Heart left ventricle (tissue), 16 donors: ENCODE results near the gene SYCN. TPM values are rescaled to one million over a fixed set of nuclear protein-coding genes. Genes with fewer than 3 reads are reported as not detected.
A peak's percentile ranks its signal among the peaks of the same experiment; 100 is the strongest.
"Not testable (repeated sequence)": the region's sequence is repeated elsewhere in the genome, so short reads cannot be mapped to it uniquely, and the experiment has no call there.

ENCODE experiments used
- ATAC-seq, 4 donors: fragments of 200-7000 bp; cut with Tn5 transposase; one replicate each; pipeline ENCODE4 v1.9.1; 2020 to 2022; ENCODE audit warnings: moderate library complexity in 4 of 4, mild to moderate bottlenecking in 3 of 4, moderate number of reproducible peaks in 1 of 4
- DNase-seq, 5 donors: peaks; one replicate each; pipeline ENCODE4 v3.0.0-alpha.2; 2020
- H3K27ac ChIP-seq, 12 donors: fragments of 200-600 bp; sonication (generic) in 4 of 12; one replicate each; pipeline versions ENCODE4 v1.5.0 to v1.8.0; 2016 to 2022; ENCODE audit warnings: mild to moderate bottlenecking in 2 of 12
- H3K27me3 ChIP-seq, 9 donors: fragments of 200-600 bp; sonication (generic) in 2 of 9; one replicate each; pipeline versions ENCODE4 v1.5.1 to v1.8.0; 2016 to 2022; ENCODE audit warnings: mild to moderate bottlenecking in 3 of 9
- H3K36me3 ChIP-seq, 9 donors: fragments of 200-600 bp; sonication (generic) in 2 of 9; one replicate each; pipeline versions ENCODE4 v1.5.0 to v1.8.0; 2018 to 2022; ENCODE audit warnings: mild to moderate bottlenecking in 2 of 9
- H3K4me1 ChIP-seq, 12 donors: fragments of 200-600 bp; sonication (generic) in 4 of 12; one replicate each; pipeline versions ENCODE4 v1.5.0 to v1.8.0; 2016 to 2022; ENCODE audit warnings: mild to moderate bottlenecking in 3 of 12
- H3K4me3 ChIP-seq, 12 donors: fragments of 200-600 bp; sonication (generic) in 4 of 12; one replicate each; pipeline versions ENCODE4 v1.5.0 to v1.8.0; 2017 to 2022; ENCODE audit warnings: mild to moderate bottlenecking in 9 of 12, moderate library complexity in 4 of 12
- H3K9me3 ChIP-seq, 12 donors: fragments of 200-600 bp; sonication (generic) in 4 of 12; one replicate each; pipeline versions ENCODE4 v1.5.0 to v1.8.0; 2016 to 2022; ENCODE audit warnings: mild to moderate bottlenecking in 1 of 12
- POLR2A ChIP-seq, 2 donors: fragments of 450-650 bp; IDR thresholded peaks; one replicate each; pipeline ENCODE4 v1.6.1; 2017; ENCODE audit warnings: antibody characterized with exemption in 2 of 2, mild to moderate bottlenecking in 2 of 2, moderate library complexity in 2 of 2
- WGBS, 4 donors: extraction: QIAGEN DNeasy Blood & Tissue Kit in 2 of 4; methylation state at CpG; one replicate each; pipeline versions ENCODE4 v1.1.5 to v1.1.7; 2013 to 2018; 5-methylcytosine and 5-hydroxymethylcytosine counted together
- intact Hi-C, 10 donors: fragments of 100-400 bp; cut with DNase I; formaldehyde crosslinking; loops; one replicate each; pipeline versions ENCODE4 v1.11.1 to v1.14.2; 2022
- polyA plus RNA-seq, 2 donors: library from polyadenylated mRNA; stranded (reverse); fragments of 200-250 nt; gene quantifications; one replicate each; pipeline ENCODE4 v1.2.3, GENCODE V29; 2013
- total RNA-seq, 9 donors: library from RNA; depleted of rRNA in 2 of 9; stranded (reverse); fragments of >200 nt in 2 of 9; fragmentation: NEBNext Ultra II Directional in 3 of 9; extraction: Animal tissue kit (Norgen Biotek cat#: 25700) in 3 of 9; gene quantifications; one replicate each; pipeline versions ENCODE4 v1.1.0 to v1.2.4, GENCODE V29; 2016 to 2023
- TF ChIP-seq, protein P1 (sequence below), 12 donors: fragments of 200-600 bp; sonication (generic) in 4 of 12; IDR thresholded peaks; one replicate each; pipeline versions ENCODE4 v1.5.0 to v1.8.0; 2018 to 2022; ENCODE audit warnings: antibody characterized with exemption in 12 of 12, mild to moderate bottlenecking in 5 of 12
- donor health status: ischemic (EF 13 %, LVEDD 7.1; RV severe dilation, severe dysfunction).
- donor health status: healthy with polysubstance abuse.
- donor health status: DM: no; HTN: yes; CAD: no.
- donor health status: DM: no; HTN: no; CAD: no.
- donor health status: ischemic (EF 25% LVEDD 6.9; RV normal size, moderate dysfunction).
- donor health status: ischemic (EF 25% LVEDD 5.7; RV mildly dilated, moderate dysfunction).
- donor health status: healthy.
- donor health status: DM: yes; HTN: yes; CAD: no.
- donor health status: ischemic (EF 35%, LVEDD 5.7; RV mildly dilated, moderate dysfunction).
- donor health status: nonischemic (EF 11% LVEDD 7.7; RV severe dilation, severe dysfunction).
- donor health status: DM: yes; HTN: yes; CAD: no.
- donor health status: PGD.
- donor health status: ischemic (EF 29% LVEDD 5.4; RV normal size, mild dysfunction).
- donor health status: nonischemic (EF 23%, LVEDD 6.1; RV moderate dilation, normal function).

SYCN gene
- total and polyA plus RNA-seq, 11 donors = 0.77 TPM; not detected in 10

- 11 to 14% (median 14%) methylated on average over 14 to 42 of the region's 42 CpGs for WGBS, 4 donors
- DNase-seq (no peak), ATAC-seq (peak in 2 of 4 donors; percentile 41 to 73)
- Histone ChIP-seq H3K9me3 (no peaks in the 10 kb centered on the region), H3K4me3 (peak overlapping the region in 1 of 12 donors; percentile 18), H3K4me1 (peaks cover 0 to 14% (median 1%) of the 10 kb centered on the region in 12 donors), H3K27me3 (peaks cover 19 to 68% (median 38%) of the 10 kb centered on the region in 9 donors), H3K27ac (no peak overlapping the region), H3K36me3 (no peaks in the 10 kb centered on the region)
- TF ChIP-seq POLR2A (IDR thresholded peaks at IDR 0.05) = no peak
- TF ChIP-seq, protein P1, sequence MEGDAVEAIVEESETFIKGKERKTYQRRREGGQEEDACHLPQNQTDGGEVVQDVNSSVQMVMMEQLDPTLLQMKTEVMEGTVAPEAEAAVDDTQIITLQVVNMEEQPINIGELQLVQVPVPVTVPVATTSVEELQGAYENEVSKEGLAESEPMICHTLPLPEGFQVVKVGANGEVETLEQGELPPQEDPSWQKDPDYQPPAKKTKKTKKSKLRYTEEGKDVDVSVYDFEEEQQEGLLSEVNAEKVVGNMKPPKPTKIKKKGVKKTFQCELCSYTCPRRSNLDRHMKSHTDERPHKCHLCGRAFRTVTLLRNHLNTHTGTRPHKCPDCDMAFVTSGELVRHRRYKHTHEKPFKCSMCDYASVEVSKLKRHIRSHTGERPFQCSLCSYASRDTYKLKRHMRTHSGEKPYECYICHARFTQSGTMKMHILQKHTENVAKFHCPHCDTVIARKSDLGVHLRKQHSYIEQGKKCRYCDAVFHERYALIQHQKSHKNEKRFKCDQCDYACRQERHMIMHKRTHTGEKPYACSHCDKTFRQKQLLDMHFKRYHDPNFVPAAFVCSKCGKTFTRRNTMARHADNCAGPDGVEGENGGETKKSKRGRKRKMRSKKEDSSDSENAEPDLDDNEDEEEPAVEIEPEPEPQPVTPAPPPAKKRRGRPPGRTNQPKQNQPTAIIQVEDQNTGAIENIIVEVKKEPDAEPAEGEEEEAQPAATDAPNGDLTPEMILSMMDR (IDR thresholded peaks at IDR 0.05) = no peak
- intact Hi-C loops = no loop called here
These were observed 43.0 kb upstream of the SYCN start for GRCh38 chr19:39246951-39247669.

- Histone ChIP-seq H3K4me1 (peaks cover 0 to 14% (median 1%) of the 10 kb centered on the region in 12 donors), H3K27me3 (peaks cover 14 to 55% (median 34%) of the 10 kb centered on the region in 9 donors)
- ATAC-seq, H3K4me3 ChIP-seq, intact Hi-C loops, H3K27ac ChIP-seq, DNase-seq, H3K36me3 ChIP-seq, H3K9me3 ChIP-seq: not testable (repeated sequence)
- no CpG with 5 or more reads among the region's 1 CpG for WGBS, 4 donors
These were observed 41.1 kb upstream of the SYCN start for GRCh38 chr19:39245166-39245565.

GRCh38 chr19:39244410-39245100 is 40.5 kb upstream of the SYCN start, which contains the start of gene IFNL3:
Gene IFNL3 (minus strand): TSS chr19:39245006. CDS start chr19:39244967, 39 bp downstream.
- peaks cover 14 to 53% (median 28%) of the 10 kb centered on the region in 9 donors for H3K27me3 ChIP-seq
- ATAC-seq, H3K4me3 ChIP-seq, H3K27ac ChIP-seq, H3K36me3 ChIP-seq, DNase-seq, H3K9me3 ChIP-seq, intact Hi-C loops: not testable (repeated sequence)
- peaks cover 0 to 14% (median 1%) of the 10 kb centered on the region in 12 donors for H3K4me1 ChIP-seq
- WGBS, 4 donors = 73 to 83% (median 78%) methylated on average over 10 to 12 of the region's 12 CpGs

DNA sequence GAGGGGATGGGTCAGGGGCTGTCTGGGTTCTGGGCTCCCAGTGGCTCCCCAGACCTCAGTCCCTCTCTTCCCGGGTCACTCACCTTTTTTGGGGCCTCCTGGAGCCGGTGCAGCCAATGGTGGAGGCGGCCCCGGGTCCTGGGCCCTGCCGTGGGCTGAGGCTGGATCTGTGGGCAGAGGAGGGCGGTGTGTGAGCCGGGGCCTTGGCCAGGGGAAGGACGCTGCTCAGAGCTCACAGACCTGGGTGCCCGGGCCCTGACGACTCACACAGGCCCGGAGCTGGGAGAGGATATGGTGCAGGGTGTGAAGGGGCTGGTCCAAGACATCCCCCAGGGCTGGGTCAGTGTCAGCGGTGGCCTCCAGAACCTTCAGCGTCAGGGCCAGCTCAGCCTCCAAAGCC is 39.7 kb upstream of the SYCN start:
- intact Hi-C loops = not testable (repeated sequence)
- H3K27me3 ChIP-seq = peaks cover 12 to 45% (median 22%) of the 10 kb centered on the region in 9 donors
- 63 to 80% (median 73%) methylated on average over 6 to 13 of the region's 13 CpGs for WGBS, 4 donors

DNA sequence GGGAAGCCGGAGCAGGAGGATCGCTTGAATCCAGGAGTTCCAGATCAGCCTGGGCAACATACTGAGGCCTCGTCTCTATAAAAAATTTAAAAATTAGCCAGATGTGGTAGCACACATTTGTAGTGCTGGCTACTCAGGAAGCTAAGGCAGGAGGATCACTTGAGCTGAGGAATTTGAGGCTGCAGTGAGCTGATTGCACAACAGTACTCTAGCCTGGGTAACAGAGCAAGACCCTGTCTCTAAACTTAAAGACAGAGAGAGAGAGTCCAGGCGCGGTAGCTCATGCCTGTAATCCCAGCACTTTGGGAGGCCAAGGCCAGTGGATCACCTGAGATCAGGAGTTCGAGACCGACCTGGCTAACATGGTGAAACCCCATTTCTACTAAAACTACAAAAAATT is 36.4 kb upstream of the SYCN start:
- DNase-seq (no peak), ATAC-seq (no peak)
- H3K27ac ChIP-seq = no peak overlapping the region
- TF ChIP-seq, protein P1 (IDR thresholded peaks at IDR 0.05) = no peak
- TF ChIP-seq POLR2A (IDR thresholded peaks at IDR 0.05) = no peak
- no peaks in the 10 kb centered on the region for H3K9me3 ChIP-seq
- H3K27me3 ChIP-seq = peaks cover 0 to 55% (median 4%) of the 10 kb centered on the region in 9 donors
- intact Hi-C loops = no loop called here
- H3K4me1 ChIP-seq = peaks cover 0 to 6% (median 0%) of the 10 kb centered on the region in 12 donors
- H3K36me3 ChIP-seq = no peaks in the 10 kb centered on the region
- no peak overlapping the region for H3K4me3 ChIP-seq
- WGBS, 4 donors = 88 to 93% (median 91%) methylated on average over 7 of the region's 7 CpGs

More for the DNA sequence above, 39.7 kb upstream of the SYCN start:
- H3K4me3 ChIP-seq, H3K36me3 ChIP-seq, H3K27ac ChIP-seq, ATAC-seq, DNase-seq, H3K9me3 ChIP-seq: not testable (repeated sequence)
- H3K4me1 ChIP-seq = peaks cover 0 to 14% (median 1%) of the 10 kb centered on the region in 12 donors
